Caco-2 (cell line): Measurements from ENCODE around the gene GPR137C. TPM values are rescaled to one million over a fixed set of nuclear protein-coding genes. Genes with fewer than 3 reads are reported as not detected.

Source experiments
- BruUV-seq: library from RNA; stranded (reverse); fragments of 400-500 nt; replicated peaks from 2 replicates; lab custom pipeline; 2021; lab: Mats Ljungman, UMichigan
- CTCF ChIA-PET: fragments of 300-600 bp; sonication (Branson Sonifier 250); formaldehyde crosslinking; loops from one replicate; lab custom pipeline; 2022; ENCODE audit warnings: antibody characterized with exemption; lab: Charles Lee
- POLR2A ChIA-PET: fragments of 300-600 bp; sonication (Branson Sonifier 250); formaldehyde crosslinking; loops from one replicate; lab custom pipeline; 2022; ENCODE audit warnings: antibody characterized with exemption; lab: Charles Lee
- DNase-seq, 2 experiments: peaks; one replicate each; pipeline versions ENCODE4 v3.0.0 to v3.0.0-alpha.2; 2020 to 2022
- H3K27me3 ChIP-seq: replicated peaks from 2 replicates; pipeline ENCODE4 v1.6.0; 2011; ENCODE audit warnings: low read length; ENCODE audit not compliant: control insufficient read depth, insufficient read depth
- H3K36me3 ChIP-seq: 2 replicates; pipeline ENCODE4 v1.5.1; 2011; ENCODE audit warnings: low read length; ENCODE audit not compliant: control insufficient read depth, insufficient read depth
- H3K4me1 ChIP-seq: fragments of 250-450 bp; sonication (Bioruptor Pico); 2 replicates; pipeline ENCODE4 v1.5.1; 2020; ENCODE audit warnings: mild to moderate bottlenecking
- H3K4me3 ChIP-seq: 2 replicates; pipeline ENCODE4 v1.5.1; 2011; ENCODE audit warnings: low read depth, mild to moderate bottlenecking, control low read depth, low read length
- H3K9me3 ChIP-seq: fragments of 250-450 bp; sonication (Bioruptor Pico); 2 replicates; pipeline ENCODE4 v1.5.1; 2020; ENCODE audit warnings: mild to moderate bottlenecking, moderate library complexity
- H3K27ac Mint-ChIP-seq: one replicate; pipeline ENCODE4 v1.8.0; 2022; ENCODE audit warnings: mixed read lengths; ENCODE audit not compliant: unreplicated experiment
- H3K27me3 Mint-ChIP-seq: one replicate; pipeline ENCODE4 v1.8.0; 2022; ENCODE audit warnings: mixed read lengths; ENCODE audit not compliant: insufficient read depth, unreplicated experiment
- H3K36me3 Mint-ChIP-seq: one replicate; pipeline ENCODE4 v1.8.0; 2022; ENCODE audit warnings: mild to moderate bottlenecking, mixed read lengths; ENCODE audit not compliant: insufficient read depth, unreplicated experiment
- H3K4me1 Mint-ChIP-seq: one replicate; pipeline ENCODE4 v1.8.0; 2022; ENCODE audit warnings: low read depth, mixed read lengths; ENCODE audit not compliant: unreplicated experiment
- H3K4me3 Mint-ChIP-seq: one replicate; pipeline ENCODE4 v1.8.0; 2022; ENCODE audit warnings: mild to moderate bottlenecking, moderate library complexity, mixed read lengths; ENCODE audit not compliant: unreplicated experiment
- H3K9me3 Mint-ChIP-seq: one replicate; pipeline ENCODE4 v1.8.0; 2022; ENCODE audit warnings: mixed read lengths; ENCODE audit not compliant: unreplicated experiment
- intact Hi-C: fragments of 100-400 bp; cut with micrococcal nuclease; formaldehyde crosslinking; loops from one replicate; pipeline ENCODE4 v1.10.0; 2022; ENCODE audit not compliant: unreplicated experiment
- total RNA-seq: library from RNA; stranded (reverse); gene quantifications from 2 replicates; pipeline ENCODE4 v1.2.3, GENCODE V29; 2022
- TF ChIP-seq, protein P1 (sequence below), 2 experiments: fragments of 200-600 bp in 1 of 2; IDR thresholded peaks; 1 replicate in 1 of 2; 2 replicates in 1 of 2; pipeline versions ENCODE4 v1.5.1 to v1.8.0; 2011 to 2022; ENCODE audit warnings: antibody characterized with exemption in 1 of 2, control low read depth in 1 of 2, inconsistent platforms in 1 of 2, low read depth in 1 of 2, low read length in 1 of 2, mild to moderate bottlenecking in 1 of 2, moderate library complexity in 1 of 2; ENCODE audit not compliant: insufficient read depth in 1 of 2, severe bottlenecking in 1 of 2, unreplicated experiment in 1 of 2

Gene GPR137C
- total RNA-seq, 1 experiment from 2014 or later, result 2.9 TPM

DNA sequence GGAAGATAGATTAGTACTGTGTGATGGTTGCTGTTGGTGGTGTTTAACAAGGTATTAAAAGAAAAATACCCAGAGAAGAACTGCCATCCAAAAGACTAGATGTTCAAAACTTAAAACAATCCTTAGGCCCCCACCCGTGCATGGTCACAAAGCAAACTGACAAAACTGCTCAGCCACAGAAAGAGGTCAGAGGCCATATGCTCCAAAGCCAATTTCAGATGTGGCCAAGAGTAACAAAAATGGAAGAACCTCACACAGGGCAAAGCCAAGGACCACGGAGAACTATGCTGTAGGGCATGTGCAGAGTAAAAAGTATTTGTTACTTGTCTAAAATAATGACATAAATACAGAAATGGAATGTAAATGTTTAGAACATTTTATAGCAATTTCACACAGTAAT lies 5.6 kb upstream of the GPR137C start:
- ChIA-PET POLR2A (no interaction called here), CTCF (no interaction called here)
- BruUV-seq, result no TSS peak
- Mint-ChIP-seq H3K27me3 (no peaks in the 10 kb centered on the region), H3K9me3 (no peaks in the 10 kb centered on the region), H3K27ac (no peak overlapping the region), H3K4me3 (no peak overlapping the region), H3K36me3 (peaks cover 6% of the 10 kb centered on the region), H3K4me1 (peaks cover 9% of the 10 kb centered on the region)
- intact Hi-C loops, result no loop called here
- DNase-seq, result no peak
- Histone ChIP-seq H3K36me3 (no peaks in the 10 kb centered on the region), H3K4me3 (no peak overlapping the region), H3K27me3 (no peaks in the 10 kb centered on the region), H3K9me3 (no peaks in the 10 kb centered on the region), H3K4me1 (no peaks in the 10 kb centered on the region)
- TF ChIP-seq, protein P1, sequence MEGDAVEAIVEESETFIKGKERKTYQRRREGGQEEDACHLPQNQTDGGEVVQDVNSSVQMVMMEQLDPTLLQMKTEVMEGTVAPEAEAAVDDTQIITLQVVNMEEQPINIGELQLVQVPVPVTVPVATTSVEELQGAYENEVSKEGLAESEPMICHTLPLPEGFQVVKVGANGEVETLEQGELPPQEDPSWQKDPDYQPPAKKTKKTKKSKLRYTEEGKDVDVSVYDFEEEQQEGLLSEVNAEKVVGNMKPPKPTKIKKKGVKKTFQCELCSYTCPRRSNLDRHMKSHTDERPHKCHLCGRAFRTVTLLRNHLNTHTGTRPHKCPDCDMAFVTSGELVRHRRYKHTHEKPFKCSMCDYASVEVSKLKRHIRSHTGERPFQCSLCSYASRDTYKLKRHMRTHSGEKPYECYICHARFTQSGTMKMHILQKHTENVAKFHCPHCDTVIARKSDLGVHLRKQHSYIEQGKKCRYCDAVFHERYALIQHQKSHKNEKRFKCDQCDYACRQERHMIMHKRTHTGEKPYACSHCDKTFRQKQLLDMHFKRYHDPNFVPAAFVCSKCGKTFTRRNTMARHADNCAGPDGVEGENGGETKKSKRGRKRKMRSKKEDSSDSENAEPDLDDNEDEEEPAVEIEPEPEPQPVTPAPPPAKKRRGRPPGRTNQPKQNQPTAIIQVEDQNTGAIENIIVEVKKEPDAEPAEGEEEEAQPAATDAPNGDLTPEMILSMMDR (IDR thresholded peaks at IDR 0.05; ENCODE audit: insufficient read depth in 1 of 2, low read depth in 1 of 2, low read length in 1 of 2, severe bottlenecking in 1 of 2, unreplicated experiment in 1 of 2), result no peak

DNA sequence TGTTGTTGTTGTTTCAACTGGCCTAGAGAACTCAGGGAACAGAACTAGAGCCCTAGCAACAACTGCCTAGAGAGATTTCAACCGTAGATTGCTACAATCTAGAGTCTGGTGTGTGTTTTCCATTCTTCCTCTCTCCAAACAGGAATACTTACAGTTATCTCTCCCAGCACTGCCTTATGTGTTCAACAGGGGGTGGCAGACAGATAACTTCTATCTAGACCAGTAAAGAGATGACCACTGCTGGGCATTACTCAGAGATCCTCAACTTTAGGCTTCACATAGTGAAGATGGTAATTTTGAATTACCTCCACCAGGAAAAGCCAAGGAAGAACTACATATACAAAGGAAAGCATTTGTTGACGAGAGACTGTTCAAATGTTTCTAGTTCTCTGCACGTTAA lies 5.1 kb upstream of the GPR137C start:
- no peaks in the 10 kb centered on the region for H3K36me3 ChIP-seq
- ChIA-PET POLR2A (no interaction called here), CTCF (no interaction called here)
- no peak overlapping the region for H3K4me3 ChIP-seq
- TF ChIP-seq, protein P1 (IDR thresholded peaks at IDR 0.05; ENCODE audit: insufficient read depth in 1 of 2, low read depth in 1 of 2, low read length in 1 of 2, severe bottlenecking in 1 of 2, unreplicated experiment in 1 of 2), result no peak
- no TSS peak for BruUV-seq
- H3K4me1 ChIP-seq, result no peaks in the 10 kb centered on the region
- peaks cover 11% of the 10 kb centered on the region for H3K36me3 Mint-ChIP-seq
- no peaks in the 10 kb centered on the region for H3K9me3 Mint-ChIP-seq
- no peaks in the 10 kb centered on the region for H3K27me3 Mint-ChIP-seq
- intact Hi-C loops, result no loop called here
- no peak for DNase-seq
- no peak overlapping the region for H3K27ac Mint-ChIP-seq
- H3K9me3 ChIP-seq, result no peaks in the 10 kb centered on the region
- H3K4me3 Mint-ChIP-seq, result no peak overlapping the region
- no peaks in the 10 kb centered on the region for H3K27me3 ChIP-seq
- H3K4me1 Mint-ChIP-seq, result peaks cover 9% of the 10 kb centered on the region

DNA sequence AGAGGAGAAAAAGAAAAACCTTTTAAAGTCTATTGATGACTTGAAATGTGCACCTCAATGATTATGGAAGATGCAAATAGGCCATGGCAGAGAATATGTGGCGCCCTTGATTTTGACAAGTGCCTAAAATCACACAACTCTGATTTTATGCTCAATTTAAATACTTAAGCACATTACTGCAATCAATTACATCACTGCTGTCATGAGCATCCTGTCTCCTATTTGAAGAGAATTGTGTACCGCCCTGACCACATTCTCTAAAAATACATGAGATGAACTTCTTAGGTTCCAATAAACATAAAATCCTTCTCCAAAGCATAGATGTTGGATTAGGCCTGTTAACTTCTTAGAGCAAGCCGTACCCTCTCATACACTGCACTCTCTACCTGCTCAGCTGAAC lies 2.0 kb upstream of the GPR137C start:
- Mint-ChIP-seq H3K9me3 (no peaks in the 10 kb centered on the region), H3K36me3 (peaks cover 15% of the 10 kb centered on the region), H3K27ac (peak overlapping the region; percentile 83), H3K4me3 (peak overlapping the region; percentile 92), H3K27me3 (no peaks in the 10 kb centered on the region), H3K4me1 (peaks cover 16% of the 10 kb centered on the region)
- Histone ChIP-seq H3K36me3 (no peaks in the 10 kb centered on the region), H3K27me3 (no peaks in the 10 kb centered on the region), H3K9me3 (no peaks in the 10 kb centered on the region), H3K4me1 (peaks cover 7% of the 10 kb centered on the region; the same call in 1 of the 2 replicates), H3K4me3 (peak overlapping the region; percentile 61)
- ChIA-PET CTCF (interaction anchor here (0.6 to 0.7 kb wide), 2 partner anchors 47 to 226 kb away, joined by 3 to 5 read pairs; no protein-coding TSS in a partner anchor), POLR2A (no interaction called here)
- intact Hi-C loops, result loop anchor here (10.0 kb wide), 2 partner anchors 114 to 144 kb away; partner anchors contain the start of gene ERO1A
- no peak for DNase-seq
- BruUV-seq, result no TSS peak
- TF ChIP-seq, protein P1 (IDR thresholded peaks at IDR 0.05; ENCODE audit: insufficient read depth in 1 of 2, low read depth in 1 of 2, low read length in 1 of 2, severe bottlenecking in 1 of 2, unreplicated experiment in 1 of 2), result no peak
